GM23248 (cell line): ENCODE measurements around the gene RNF31. TPM values are rescaled to one million over a fixed set of nuclear protein-coding genes. Genes with fewer than 3 reads are reported as not detected.
A peak's percentile ranks its signal among the peaks of the same experiment; 100 is the strongest.

Experiments used
- DNase-seq: peaks from one replicate; pipeline ENCODE4 v3.0.0-alpha.2; 2015
- H2AFZ ChIP-seq: fragments of 200-600 bp; sonication (generic); 2 replicates; pipeline ENCODE4 v1.6.1; 2016; ENCODE audit warnings: antibody characterized with exemption
- H3F3A ChIP-seq: fragments of 200-600 bp; sonication (generic); 2 replicates; pipeline ENCODE4 v1.6.1; 2016; ENCODE audit warnings: mild to moderate bottlenecking, antibody characterized with exemption, mixed run types; ENCODE audit not compliant: insufficient read depth
- H3K27ac ChIP-seq: fragments of 200-600 bp; sonication (generic); 2 replicates; pipeline ENCODE4 v1.5.1; 2016; ENCODE audit warnings: mild to moderate bottlenecking
- H3K27me3 ChIP-seq: fragments of 200-600 bp; sonication (generic); replicated peaks from 2 replicates; pipeline ENCODE4 v1.6.1; 2016; ENCODE audit warnings: mild to moderate bottlenecking; ENCODE audit not compliant: insufficient read depth
- H3K36me3 ChIP-seq: fragments of 200-600 bp; sonication (generic); 2 replicates; pipeline ENCODE4 v1.6.1; 2016; ENCODE audit warnings: low read depth, mild to moderate bottlenecking
- H3K4me1 ChIP-seq: fragments of 200-600 bp; sonication (generic); 2 replicates; pipeline ENCODE4 v1.6.1; 2016; ENCODE audit warnings: mild to moderate bottlenecking; ENCODE audit not compliant: insufficient read depth
- H3K4me2 ChIP-seq: fragments of 200-600 bp; sonication (generic); one replicate; pipeline ENCODE4 v1.6.1; 2016; ENCODE audit warnings: mild to moderate bottlenecking; ENCODE audit not compliant: unreplicated experiment
- H3K4me3 ChIP-seq: fragments of 200-600 bp; sonication (generic); 2 replicates; pipeline ENCODE4 v1.5.1; 2016; ENCODE audit warnings: mild to moderate bottlenecking
- H3K79me2 ChIP-seq: fragments of 200-600 bp; sonication (generic); 2 replicates; pipeline ENCODE4 v1.6.1; 2016; ENCODE audit warnings: mild to moderate bottlenecking; ENCODE audit not compliant: insufficient read depth
- H3K9ac ChIP-seq: fragments of 200-600 bp; sonication (generic); 2 replicates; pipeline ENCODE4 v1.6.1; 2016; ENCODE audit warnings: mild to moderate bottlenecking
- H3K9me2 ChIP-seq: fragments of 200-600 bp; sonication (generic); 2 replicates; pipeline ENCODE4 v1.6.1; 2016; ENCODE audit warnings: mixed run types, mild to moderate bottlenecking, moderate library complexity; ENCODE audit not compliant: insufficient read depth
- H3K9me3 ChIP-seq: fragments of 200-600 bp; sonication (generic); one replicate; pipeline ENCODE4 v1.6.1; 2017; ENCODE audit warnings: low read depth
- H4K20me1 ChIP-seq: fragments of 200-600 bp; sonication (generic); 2 replicates; pipeline ENCODE4 v1.6.0; 2016; ENCODE audit not compliant: insufficient read depth
- EZH2 ChIP-seq: fragments of 200-600 bp; sonication (generic); IDR thresholded peaks from 2 replicates; pipeline ENCODE4 v1.6.1; 2018; ENCODE audit warnings: antibody characterized with exemption, mild to moderate bottlenecking; ENCODE audit not compliant: insufficient read depth, poor library complexity, severe bottlenecking
- EZH2phosphoT487 ChIP-seq: fragments of 200-600 bp; sonication (generic); IDR thresholded peaks from 2 replicates; pipeline ENCODE4 v1.6.1; 2018; ENCODE audit warnings: antibody characterized with exemption, moderate library complexity, mild to moderate bottlenecking, low read depth; ENCODE audit not compliant: insufficient read depth
- WGBS, 2 experiments: methylation state at CpG; one replicate each; pipeline ENCODE4 v1.1.6; 2015 to 2017; ENCODE audit warnings: low lambda C conversion rate in 2 of 2, low coverage in 1 of 2; ENCODE audit errors: missing lambda C conversion rate in 2 of 2; 5-methylcytosine and 5-hydroxymethylcytosine counted together
- in situ Hi-C: fragments of 300-500 bp; cut with MboI; formaldehyde crosslinking; loops from 2 replicates; pipeline ENCODE4 v1.15.0; 2020
- polyA plus RNA-seq: library from polyadenylated mRNA; unstranded; fragments of >200 nt; fragmentation: Nextera tagmentation; extraction: Ambion mirVana; gene quantifications from 2 replicates; pipeline ENCODE4 v1.2.1, GENCODE V29; 2016
- total RNA-seq: library from RNA; depleted of rRNA; stranded (reverse); fragments of >200 nt; shearing (Covaris generic); gene quantifications from 2 replicates; pipeline ENCODE4 v1.2.3, GENCODE V29; 2014

The RNF31 gene
- total and polyA plus RNA-seq, 2 experiments from 2014 or later: 29.4 to 40.3 TPM

GRCh38 chr14:24178399-24179178, 31.3 kb downstream of the RNF31 start:
- H3F3A ChIP-seq: peaks cover 22% of the 10 kb centered on the region
- in situ Hi-C loops: no loop called here
- H3K9me2 ChIP-seq: no peaks in the 10 kb centered on the region
- TF ChIP-seq EZH2phosphoT487 (no peak), EZH2 (no peak)
- H3K4me1 ChIP-seq: peaks cover 9% of the 10 kb centered on the region; the same call in 1 of the 2 replicates
- no peaks in the 10 kb centered on the region for H3K27me3 ChIP-seq
- WGBS, 2 experiments: 93% methylated on average over 12 of the region's 12 CpGs
- H4K20me1 ChIP-seq: no peaks in the 10 kb centered on the region
- no peak overlapping the region for H3K27ac ChIP-seq
- H3K79me2 ChIP-seq: no peaks in the 10 kb centered on the region
- H3K9me3 ChIP-seq: no peaks in the 10 kb centered on the region
- H3K4me2 ChIP-seq: no peak overlapping the region
- no peak for DNase-seq
- H3K36me3 ChIP-seq: peaks cover 28% of the 10 kb centered on the region; the same call in 1 of the 2 replicates
- no peak overlapping the region for H3K9ac ChIP-seq
- no peak overlapping the region for H2AFZ ChIP-seq
- H3K4me3 ChIP-seq: no peak overlapping the region

GRCh38 chr14:24179294-24179960, 32.1 kb downstream of the RNF31 start:
- Histone ChIP-seq H2AFZ (no peak overlapping the region), H3K27ac (peak overlapping the region; percentile 86)
- in situ Hi-C loops: no loop called here

GRCh38 chr14:24179961-24180796, 32.9 kb downstream of the RNF31 start:
- H3K9me3 ChIP-seq: no peaks in the 10 kb centered on the region
- H3K9me2 ChIP-seq: no peaks in the 10 kb centered on the region
- TF ChIP-seq EZH2 (no peak), EZH2phosphoT487 (no peak)
- peak overlapping the region; percentile 21 for H3K4me2 ChIP-seq
- H4K20me1 ChIP-seq: no peaks in the 10 kb centered on the region
- peaks cover 28% of the 10 kb centered on the region; the same call in 1 of the 2 replicates for H3K36me3 ChIP-seq
- WGBS, 2 experiments: 51 to 56% methylated on average over 17 to 18 of the region's 18 CpGs
- H3K9ac ChIP-seq: peak overlapping the region; percentile 68
- no peak overlapping the region for H2AFZ ChIP-seq
- in situ Hi-C loops: no loop called here
- no peaks in the 10 kb centered on the region for H3K27me3 ChIP-seq
- H3K4me3 ChIP-seq: no peak overlapping the region
- H3K27ac ChIP-seq: peak overlapping the region; percentile 86
- peak; percentile 92 for DNase-seq
- peaks cover 9% of the 10 kb centered on the region; the same call in 1 of the 2 replicates for H3K4me1 ChIP-seq
- H3K79me2 ChIP-seq: no peaks in the 10 kb centered on the region
- H3F3A ChIP-seq: peaks cover 22% of the 10 kb centered on the region

More at GRCh38 chr14:24179294-24179960, 32.1 kb downstream of the RNF31 start:
- no peaks in the 10 kb centered on the region for H3K79me2 ChIP-seq
- peak overlapping the region; percentile 68 for H3K9ac ChIP-seq
- H3K36me3 ChIP-seq: peaks cover 28% of the 10 kb centered on the region; the same call in 1 of the 2 replicates
- no peaks in the 10 kb centered on the region for H3K27me3 ChIP-seq
- H3K4me3 ChIP-seq: no peak overlapping the region
- peaks cover 9% of the 10 kb centered on the region; the same call in 1 of the 2 replicates for H3K4me1 ChIP-seq
- H3K4me2 ChIP-seq: peak overlapping the region; percentile 21
- no peaks in the 10 kb centered on the region for H3K9me3 ChIP-seq
- no peaks in the 10 kb centered on the region for H3K9me2 ChIP-seq
- WGBS, 2 experiments: 83 to 87% methylated on average over 12 to 14 of the region's 14 CpGs
- DNase-seq: no peak
- peaks cover 22% of the 10 kb centered on the region for H3F3A ChIP-seq
- TF ChIP-seq EZH2phosphoT487 (no peak), EZH2 (no peak)
- no peaks in the 10 kb centered on the region for H4K20me1 ChIP-seq
